ENCODE measurements around the gene PHIP.

GRCh38 chr6:79111549-79111948 is 33.5 kb upstream of the PHIP start:
- TF ChIP-seq, protein P1, sequence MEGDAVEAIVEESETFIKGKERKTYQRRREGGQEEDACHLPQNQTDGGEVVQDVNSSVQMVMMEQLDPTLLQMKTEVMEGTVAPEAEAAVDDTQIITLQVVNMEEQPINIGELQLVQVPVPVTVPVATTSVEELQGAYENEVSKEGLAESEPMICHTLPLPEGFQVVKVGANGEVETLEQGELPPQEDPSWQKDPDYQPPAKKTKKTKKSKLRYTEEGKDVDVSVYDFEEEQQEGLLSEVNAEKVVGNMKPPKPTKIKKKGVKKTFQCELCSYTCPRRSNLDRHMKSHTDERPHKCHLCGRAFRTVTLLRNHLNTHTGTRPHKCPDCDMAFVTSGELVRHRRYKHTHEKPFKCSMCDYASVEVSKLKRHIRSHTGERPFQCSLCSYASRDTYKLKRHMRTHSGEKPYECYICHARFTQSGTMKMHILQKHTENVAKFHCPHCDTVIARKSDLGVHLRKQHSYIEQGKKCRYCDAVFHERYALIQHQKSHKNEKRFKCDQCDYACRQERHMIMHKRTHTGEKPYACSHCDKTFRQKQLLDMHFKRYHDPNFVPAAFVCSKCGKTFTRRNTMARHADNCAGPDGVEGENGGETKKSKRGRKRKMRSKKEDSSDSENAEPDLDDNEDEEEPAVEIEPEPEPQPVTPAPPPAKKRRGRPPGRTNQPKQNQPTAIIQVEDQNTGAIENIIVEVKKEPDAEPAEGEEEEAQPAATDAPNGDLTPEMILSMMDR (IDR thresholded peaks at IDR 0.05) = no peak
- no peak for TF ChIP-seq EP300 (IDR thresholded peaks at IDR 0.05)
